Fibroblast of lung (primary cell): ENCODE data around the gene EXTL1. TPM values are rescaled to one million over a fixed set of nuclear protein-coding genes. Genes with fewer than 3 reads are reported as not detected.

Experiments used
- DNase-seq, 2 donors: peaks; one replicate each; pipeline versions ENCODE4 v3.0.0 to v3.0.0-alpha.2; 2010; ENCODE audit warnings: low read depth in 2 of 2
- H2AFZ ChIP-seq: 2 replicates; pipeline ENCODE4 v1.5.1; 2012; ENCODE audit warnings: low read length, control low read depth, inconsistent platforms
- H3K27ac ChIP-seq: 2 replicates; pipeline ENCODE4 v1.5.1; 2011; ENCODE audit warnings: low read length, control low read depth; ENCODE audit not compliant: insufficient read depth
- H3K27me3 ChIP-seq: 2 replicates; pipeline ENCODE4 v1.5.1; 2011; ENCODE audit warnings: mild to moderate bottlenecking, low read length; ENCODE audit not compliant: control insufficient read depth, insufficient read depth
- H3K36me3 ChIP-seq: 2 replicates; pipeline ENCODE4 v1.5.1; 2011; ENCODE audit warnings: low read length; ENCODE audit not compliant: control insufficient read depth, insufficient read depth
- H3K4me1 ChIP-seq: 2 replicates; pipeline ENCODE4 v1.5.1; 2011; ENCODE audit warnings: low read length; ENCODE audit not compliant: control insufficient read depth, insufficient read depth; ENCODE audit errors: extremely low read depth
- H3K4me2 ChIP-seq: 2 replicates; pipeline ENCODE4 v1.5.1; 2011; ENCODE audit warnings: low read length, control low read depth; ENCODE audit not compliant: insufficient read depth; ENCODE audit errors: extremely low read depth
- H3K4me3 ChIP-seq, 4 experiments: fragments of 200-600 bp in 1 of 4; sonication (generic) in 1 of 4; replicated peaks in 1 of 4; 2 replicates each; pipeline ENCODE4 v1.5.1; 2011 to 2016; ENCODE audit warnings: low read length in 4 of 4, low read depth in 3 of 4, mild to moderate bottlenecking in 3 of 4, control low read depth in 2 of 4, inconsistent platforms in 1 of 4, mixed read lengths in 1 of 4; ENCODE audit not compliant: insufficient read depth in 1 of 4; ENCODE audit errors: control extremely low read depth in 1 of 4
- H3K79me2 ChIP-seq: 2 replicates; pipeline ENCODE4 v1.5.1; 2012; ENCODE audit warnings: mild to moderate bottlenecking, low read length, inconsistent platforms; ENCODE audit not compliant: control insufficient read depth, insufficient read depth
- H3K9ac ChIP-seq: 2 replicates; pipeline ENCODE4 v1.5.1; 2011; ENCODE audit warnings: mild to moderate bottlenecking, low read length, control low read depth; ENCODE audit not compliant: insufficient read depth
- H3K9me3 ChIP-seq: 2 replicates; pipeline ENCODE4 v1.5.1; 2012; ENCODE audit warnings: low read depth, low read length; ENCODE audit not compliant: control insufficient read depth, insufficient read depth
- H4K20me1 ChIP-seq: 2 replicates; pipeline ENCODE4 v1.5.1; 2011; ENCODE audit warnings: low read length; ENCODE audit not compliant: control insufficient read depth, insufficient read depth; ENCODE audit errors: extremely low read depth
- EZH2 ChIP-seq: IDR thresholded peaks from 2 replicates; pipeline ENCODE4 v1.5.1; 2012; ENCODE audit warnings: low read length, control low read depth, mild to moderate bottlenecking; ENCODE audit errors: missing control alignments
- polyA plus RNA-seq, 2 donors: library from polyadenylated mRNA; depleted of rRNA in 1 of 2; stranded (reverse) in 1 of 2; unstranded in 1 of 2; fragments of >200 nt; gene quantifications; 2 replicates each; pipeline ENCODE4 v1.2.1, GENCODE V29; 2011 to 2012; ENCODE audit warnings: missing spikeins in 1 of 2
- total RNA-seq: library from RNA; depleted of rRNA; stranded (reverse); fragments of >200 nt; gene quantifications from 2 replicates; pipeline ENCODE4 v1.2.1, GENCODE V29; 2014
- TF ChIP-seq, protein P1 (sequence below), 2 donors: IDR thresholded peaks in 1 of 2; conservative IDR thresholded peaks in 1 of 2; 1 replicate in 1 of 2; 2 replicates in 1 of 2; pipeline ENCODE4 v1.5.1; 2011 to 2012; ENCODE audit warnings: low read length in 2 of 2, control low read depth in 1 of 2, inconsistent platforms in 1 of 2, low read depth in 1 of 2, mild to moderate bottlenecking in 1 of 2

EXTL1 gene
- total and polyA plus RNA-seq, 2 donors (not counting 1 experiment from before 2014, with no cell fraction given), result 0.33 to 0.39 TPM

DNA sequence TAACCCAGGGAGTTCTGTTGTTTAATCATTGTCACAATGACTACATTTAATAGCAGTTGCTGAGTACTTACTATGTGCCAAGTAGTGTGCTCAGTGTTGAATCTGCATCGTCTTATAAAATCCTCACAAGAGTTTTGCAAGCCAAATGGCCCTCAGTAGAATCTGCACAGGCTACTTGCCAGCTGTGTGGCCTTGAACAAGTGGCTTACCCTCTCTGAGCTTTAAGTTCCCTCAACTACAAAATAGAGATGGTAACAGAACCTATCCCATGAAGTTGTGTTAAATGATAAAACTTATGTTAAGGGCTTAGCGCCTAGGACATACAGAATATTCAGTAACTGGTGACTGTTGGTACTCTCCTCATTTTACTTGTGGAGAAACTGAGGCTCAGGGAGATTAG is 33.5 kb downstream of the EXTL1 start:
- TF ChIP-seq, protein P1, sequence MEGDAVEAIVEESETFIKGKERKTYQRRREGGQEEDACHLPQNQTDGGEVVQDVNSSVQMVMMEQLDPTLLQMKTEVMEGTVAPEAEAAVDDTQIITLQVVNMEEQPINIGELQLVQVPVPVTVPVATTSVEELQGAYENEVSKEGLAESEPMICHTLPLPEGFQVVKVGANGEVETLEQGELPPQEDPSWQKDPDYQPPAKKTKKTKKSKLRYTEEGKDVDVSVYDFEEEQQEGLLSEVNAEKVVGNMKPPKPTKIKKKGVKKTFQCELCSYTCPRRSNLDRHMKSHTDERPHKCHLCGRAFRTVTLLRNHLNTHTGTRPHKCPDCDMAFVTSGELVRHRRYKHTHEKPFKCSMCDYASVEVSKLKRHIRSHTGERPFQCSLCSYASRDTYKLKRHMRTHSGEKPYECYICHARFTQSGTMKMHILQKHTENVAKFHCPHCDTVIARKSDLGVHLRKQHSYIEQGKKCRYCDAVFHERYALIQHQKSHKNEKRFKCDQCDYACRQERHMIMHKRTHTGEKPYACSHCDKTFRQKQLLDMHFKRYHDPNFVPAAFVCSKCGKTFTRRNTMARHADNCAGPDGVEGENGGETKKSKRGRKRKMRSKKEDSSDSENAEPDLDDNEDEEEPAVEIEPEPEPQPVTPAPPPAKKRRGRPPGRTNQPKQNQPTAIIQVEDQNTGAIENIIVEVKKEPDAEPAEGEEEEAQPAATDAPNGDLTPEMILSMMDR (conservative IDR thresholded peaks at IDR 0.05 in 1 of 2, IDR thresholded peaks at IDR 0.05 in 1 of 2; ENCODE audit: low read depth in 1 of 2, low read length in 2 of 2), result no peak
- no peak for TF ChIP-seq EZH2
- no peak overlapping the region for H3K4me2 ChIP-seq
- no peak overlapping the region for H3K27ac ChIP-seq
- H3K9ac ChIP-seq, result no peak overlapping the region
- no peaks in the 10 kb centered on the region for H3K36me3 ChIP-seq
- H3K79me2 ChIP-seq, result no peaks in the 10 kb centered on the region
- peaks cover 2% of the 10 kb centered on the region for H4K20me1 ChIP-seq
- DNase-seq, result no peak
- H3K9me3 ChIP-seq, result no peaks in the 10 kb centered on the region
- H3K4me3 ChIP-seq, result no peak overlapping the region
- H2AFZ ChIP-seq, result no peak overlapping the region
- H3K27me3 ChIP-seq, result peaks cover 51% of the 10 kb centered on the region
- H3K4me1 ChIP-seq, result no peaks in the 10 kb centered on the region

DNA sequence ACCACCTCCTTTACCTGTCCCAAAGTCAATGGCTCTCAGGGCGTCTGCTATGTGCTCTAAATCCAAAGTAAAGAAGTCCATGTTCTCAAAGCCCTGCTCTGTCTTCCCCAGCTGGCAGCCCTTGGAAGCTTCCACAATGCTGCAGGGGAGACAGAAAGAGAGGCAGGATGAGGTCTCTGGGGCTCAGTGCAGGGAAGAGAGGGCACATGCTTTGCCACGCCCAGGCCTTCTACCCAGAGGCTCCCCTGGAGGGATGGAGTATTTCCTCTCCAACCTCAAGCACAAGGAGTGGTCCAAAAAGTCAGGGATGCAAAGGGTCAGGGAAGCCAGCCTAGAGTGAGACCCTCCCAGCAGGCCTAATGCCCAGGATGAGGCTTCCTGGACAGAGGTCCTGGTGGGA is 35.6 kb downstream of the EXTL1 start:
- no peak overlapping the region for H3K27ac ChIP-seq
- no peaks in the 10 kb centered on the region for H3K79me2 ChIP-seq
- no peak overlapping the region for H3K9ac ChIP-seq
- no peak overlapping the region for H2AFZ ChIP-seq
- H3K4me3 ChIP-seq, result no peak overlapping the region
- H3K9me3 ChIP-seq, result no peaks in the 10 kb centered on the region
- no peak overlapping the region for H3K4me2 ChIP-seq
- peaks cover 2% of the 10 kb centered on the region for H4K20me1 ChIP-seq
- no peak for DNase-seq
- H3K4me1 ChIP-seq, result no peaks in the 10 kb centered on the region
- no peaks in the 10 kb centered on the region for H3K36me3 ChIP-seq
- H3K27me3 ChIP-seq, result peaks cover 47% of the 10 kb centered on the region
- TF ChIP-seq, protein P1 (conservative IDR thresholded peaks at IDR 0.05 in 1 of 2, IDR thresholded peaks at IDR 0.05 in 1 of 2; ENCODE audit: low read depth in 1 of 2, low read length in 2 of 2), result no peak
- TF ChIP-seq EZH2, result no peak

DNA sequence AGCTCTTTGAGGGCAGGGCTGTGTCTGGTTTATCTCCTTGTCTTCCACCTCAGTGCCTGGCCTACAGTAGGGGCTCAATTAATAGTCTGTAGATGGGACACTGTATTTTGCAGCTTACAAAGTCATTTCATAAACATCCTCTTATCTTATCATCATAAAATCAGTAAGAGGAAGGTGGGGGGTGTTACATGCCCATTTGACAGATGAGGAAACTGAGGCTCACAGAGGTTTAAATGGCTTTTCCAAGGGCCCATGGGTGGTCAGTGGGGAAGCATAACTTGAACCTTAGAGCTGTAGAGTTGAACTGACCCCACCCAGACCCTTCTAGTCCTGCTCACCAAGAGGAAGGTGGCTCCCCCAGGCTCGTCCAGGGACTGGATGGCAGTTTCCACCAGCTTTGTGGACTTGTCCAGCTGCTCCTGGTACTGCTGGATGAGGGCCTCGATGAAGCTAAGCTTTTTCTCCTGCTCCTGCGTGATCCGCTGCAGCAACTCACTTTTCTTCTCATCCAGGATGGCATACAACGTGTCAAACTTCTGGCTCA is 36.5 kb downstream of the EXTL1 start:
- Histone ChIP-seq H3K27ac (no peak overlapping the region), H4K20me1 (peaks cover 2% of the 10 kb centered on the region), H3K9me3 (no peaks in the 10 kb centered on the region), H3K79me2 (no peaks in the 10 kb centered on the region), H3K9ac (no peak overlapping the region), H3K27me3 (peaks cover 46% of the 10 kb centered on the region), H3K4me2 (no peak overlapping the region), H3K4me1 (no peaks in the 10 kb centered on the region), H2AFZ (no peak overlapping the region), H3K36me3 (no peaks in the 10 kb centered on the region), H3K4me3 (no peak overlapping the region)
- TF ChIP-seq, protein P1 (conservative IDR thresholded peaks at IDR 0.05 in 1 of 2, IDR thresholded peaks at IDR 0.05 in 1 of 2; ENCODE audit: low read depth in 1 of 2, low read length in 2 of 2), result no peak
- TF ChIP-seq EZH2, result no peak
- DNase-seq, result no peak
